HS-27A (cell line): ENCODE results near the gene TMEM240.

Source experiments
- DNase-seq: peaks from one replicate; pipeline ENCODE4 v3.0.0-alpha.2; 2012; ENCODE audit warnings: low read depth, missing footprints

Gene TMEM240

GRCh38 chr1:1540090-1540817 is at the start of gene TMEM240:
Gene TMEM240, minus strand, starts transcription at chr1:1540624. Its CDS starts 278 bp downstream, at chr1:1540346.
- DNase-seq: no peak

GRCh38 chr1:1583347-1584010 is 43.1 kb upstream of the TMEM240 start:
- DNase-seq: no peak

GRCh38 chr1:1582585-1583346 is 42.3 kb upstream of the TMEM240 start:
- no peak for DNase-seq

GRCh38 chr1:1578371-1578940 is 38.0 kb upstream of the TMEM240 start:
- DNase-seq: no peak

- no peak for DNase-seq
These were observed 37.1 kb upstream of the TMEM240 start for GRCh38 chr1:1577367-1578011.

- DNase-seq: peak; percentile 66
These were observed 34.5 kb upstream of the TMEM240 start, which contains the start of gene SSU72 for GRCh38 chr1:1574721-1575537. Gene SSU72, minus strand, starts transcription at chr1:1574863. Its CDS starts 306 bp downstream, at chr1:1574557.

GRCh38 chr1:1573843-1574720 is 33.7 kb upstream of the TMEM240 start:
- DNase-seq: peak; percentile 27

GRCh38 chr1:1569341-1569740 is 28.9 kb upstream of the TMEM240 start:
- no peak for DNase-seq

- DNase-seq: no peak
These were observed 27.5 kb upstream of the TMEM240 start for GRCh38 chr1:1567891-1568291.

- DNase-seq: no peak
These were observed 26.9 kb upstream of the TMEM240 start for GRCh38 chr1:1567152-1567875.

- no peak for DNase-seq
These were observed 24.9 kb upstream of the TMEM240 start for GRCh38 chr1:1565340-1565739.

- no peak for DNase-seq
These were observed 23.8 kb upstream of the TMEM240 start for GRCh38 chr1:1564268-1564667.

- no peak for DNase-seq
These were observed 23.3 kb upstream of the TMEM240 start for GRCh38 chr1:1563688-1564087.

GRCh38 chr1:1562556-1563195 is 22.3 kb upstream of the TMEM240 start:
- no peak for DNase-seq

- no peak for DNase-seq
These were observed 21.5 kb upstream of the TMEM240 start for GRCh38 chr1:1561801-1562470.

GRCh38 chr1:1560178-1560577 is 19.8 kb upstream of the TMEM240 start:
- no peak for DNase-seq

- no peak for DNase-seq
These were observed 18.6 kb upstream of the TMEM240 start for GRCh38 chr1:1559066-1559465.

- DNase-seq: no peak
These were observed 18.2 kb upstream of the TMEM240 start for GRCh38 chr1:1558591-1558990.
